GM12878 (cell line): ENCODE data around the gene SPTAN1. TPM values are rescaled to one million over a fixed set of nuclear protein-coding genes. Genes with fewer than 3 reads are reported as not detected.

Source experiments
- BCL11A ChIP-seq: IDR thresholded peaks from 2 replicates; pipeline ENCODE4 v1.6.1; 2011; ENCODE audit warnings: low read depth, low read length
- CHD1 ChIP-seq: IDR thresholded peaks from 2 replicates; pipeline ENCODE4 v1.6.1; 2012; ENCODE audit warnings: low read depth, low read length, improper control_type of control experiment
- GABPA ChIP-seq: IDR thresholded peaks from 2 replicates; pipeline ENCODE4 v1.6.1; 2014; ENCODE audit warnings: antibody characterized with exemption, low read depth, mild to moderate bottlenecking, inconsistent platforms
- NR2C1 ChIP-seq: fragments of 450-650 bp; IDR thresholded peaks from 2 replicates; pipeline ENCODE4 v1.6.1; 2017; ENCODE audit warnings: antibody characterized with exemption, mild to moderate bottlenecking, moderate library complexity
- POU2F2 ChIP-seq: IDR thresholded peaks from 3 replicates; pipeline ENCODE4 v1.6.1; 2011; ENCODE audit warnings: low read depth, mild to moderate bottlenecking, low read length, borderline replicate concordance
- ZBED1 ChIP-seq: IDR thresholded peaks from 2 replicates; pipeline ENCODE4 v1.6.1; 2016; ENCODE audit warnings: borderline replicate concordance
- polyA plus RNA-seq, 11 experiments: library from polyadenylated mRNA; depleted of rRNA in 4 of 11; unstranded in 6 of 11; stranded (reverse) in 5 of 11; fragments of >200 nt; fragmentation: Nextera tagmentation in 4 of 11; fragmentation: Illumina TruSeq in 1 of 11; extraction: Ambion mirVana in 4 of 11; extraction: Trizol in 1 of 11; gene quantifications; 1 replicate in 1 of 11; 2 replicates in 10 of 11; pipeline versions ENCODE4 v1.2.1 to v1.2.3, GENCODE V29; 2011 to 2016; ENCODE audit warnings: inconsistent platforms in 2 of 11, missing spikeins in 2 of 11, low read depth in 1 of 11
- total RNA-seq, 4 experiments: library from RNA; depleted of rRNA in 3 of 4; stranded (reverse); fragments of >200 nt in 3 of 4; fragmentation: Illumina TruSeq in 1 of 4; extraction: Trizol in 1 of 4; gene quantifications; 2 replicates each; pipeline versions ENCODE4 v1.2.1 to v1.2.3, GENCODE V29; 2013 to 2021
- TF ChIP-seq, protein P1 (sequence below): fragments of 450-650 bp; IDR thresholded peaks from 2 replicates; pipeline ENCODE4 v1.6.1; 2017; ENCODE audit warnings: mild to moderate bottlenecking, moderate library complexity
- TF ChIP-seq, protein P2 (sequence below): IDR thresholded peaks from 2 replicates; pipeline ENCODE4 v1.6.1; 2011; ENCODE audit warnings: low read depth, mild to moderate bottlenecking, low read length, moderate library complexity, borderline replicate concordance; ENCODE audit errors: extremely low read depth
- TF ChIP-seq, protein P3 (sequence below): fragments of 450-650 bp; IDR thresholded peaks from 2 replicates; pipeline ENCODE4 v1.6.1; 2018; ENCODE audit warnings: borderline replicate concordance, mild to moderate bottlenecking; ENCODE audit not compliant: partially characterized antibody

The SPTAN1 gene
- total and polyA plus RNA-seq, 10 of the 15 experiments (the other 5 are each of a cell fraction or from before 2014, with no cell fraction given): 18.7 to 156 (median 73.6) TPM

- TF ChIP-seq NR2C1: no peak
- TF ChIP-seq GABPA: no peak
- TF ChIP-seq POU2F2: no peak
- no peak for TF ChIP-seq CHD1
- TF ChIP-seq, protein P1, sequence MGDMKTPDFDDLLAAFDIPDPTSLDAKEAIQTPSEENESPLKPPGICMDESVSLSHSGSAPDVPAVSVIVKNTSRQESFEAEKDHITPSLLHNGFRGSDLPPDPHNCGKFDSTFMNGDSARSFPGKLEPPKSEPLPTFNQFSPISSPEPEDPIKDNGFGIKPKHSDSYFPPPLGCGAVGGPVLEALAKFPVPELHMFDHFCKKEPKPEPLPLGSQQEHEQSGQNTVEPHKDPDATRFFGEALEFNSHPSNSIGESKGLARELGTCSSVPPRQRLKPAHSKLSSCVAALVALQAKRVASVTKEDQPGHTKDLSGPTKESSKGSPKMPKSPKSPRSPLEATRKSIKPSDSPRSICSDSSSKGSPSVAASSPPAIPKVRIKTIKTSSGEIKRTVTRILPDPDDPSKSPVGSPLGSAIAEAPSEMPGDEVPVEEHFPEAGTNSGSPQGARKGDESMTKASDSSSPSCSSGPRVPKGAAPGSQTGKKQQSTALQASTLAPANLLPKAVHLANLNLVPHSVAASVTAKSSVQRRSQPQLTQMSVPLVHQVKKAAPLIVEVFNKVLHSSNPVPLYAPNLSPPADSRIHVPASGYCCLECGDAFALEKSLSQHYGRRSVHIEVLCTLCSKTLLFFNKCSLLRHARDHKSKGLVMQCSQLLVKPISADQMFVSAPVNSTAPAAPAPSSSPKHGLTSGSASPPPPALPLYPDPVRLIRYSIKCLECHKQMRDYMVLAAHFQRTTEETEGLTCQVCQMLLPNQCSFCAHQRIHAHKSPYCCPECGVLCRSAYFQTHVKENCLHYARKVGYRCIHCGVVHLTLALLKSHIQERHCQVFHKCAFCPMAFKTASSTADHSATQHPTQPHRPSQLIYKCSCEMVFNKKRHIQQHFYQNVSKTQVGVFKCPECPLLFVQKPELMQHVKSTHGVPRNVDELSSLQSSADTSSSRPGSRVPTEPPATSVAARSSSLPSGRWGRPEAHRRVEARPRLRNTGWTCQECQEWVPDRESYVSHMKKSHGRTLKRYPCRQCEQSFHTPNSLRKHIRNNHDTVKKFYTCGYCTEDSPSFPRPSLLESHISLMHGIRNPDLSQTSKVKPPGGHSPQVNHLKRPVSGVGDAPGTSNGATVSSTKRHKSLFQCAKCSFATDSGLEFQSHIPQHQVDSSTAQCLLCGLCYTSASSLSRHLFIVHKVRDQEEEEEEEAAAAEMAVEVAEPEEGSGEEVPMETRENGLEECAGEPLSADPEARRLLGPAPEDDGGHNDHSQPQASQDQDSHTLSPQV: no peak
- TF ChIP-seq, protein P2, sequence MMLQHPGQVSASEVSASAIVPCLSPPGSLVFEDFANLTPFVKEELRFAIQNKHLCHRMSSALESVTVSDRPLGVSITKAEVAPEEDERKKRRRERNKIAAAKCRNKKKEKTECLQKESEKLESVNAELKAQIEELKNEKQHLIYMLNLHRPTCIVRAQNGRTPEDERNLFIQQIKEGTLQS: no peak
- no peak for TF ChIP-seq BCL11A
- TF ChIP-seq ZBED1: no peak
- TF ChIP-seq, protein P3, sequence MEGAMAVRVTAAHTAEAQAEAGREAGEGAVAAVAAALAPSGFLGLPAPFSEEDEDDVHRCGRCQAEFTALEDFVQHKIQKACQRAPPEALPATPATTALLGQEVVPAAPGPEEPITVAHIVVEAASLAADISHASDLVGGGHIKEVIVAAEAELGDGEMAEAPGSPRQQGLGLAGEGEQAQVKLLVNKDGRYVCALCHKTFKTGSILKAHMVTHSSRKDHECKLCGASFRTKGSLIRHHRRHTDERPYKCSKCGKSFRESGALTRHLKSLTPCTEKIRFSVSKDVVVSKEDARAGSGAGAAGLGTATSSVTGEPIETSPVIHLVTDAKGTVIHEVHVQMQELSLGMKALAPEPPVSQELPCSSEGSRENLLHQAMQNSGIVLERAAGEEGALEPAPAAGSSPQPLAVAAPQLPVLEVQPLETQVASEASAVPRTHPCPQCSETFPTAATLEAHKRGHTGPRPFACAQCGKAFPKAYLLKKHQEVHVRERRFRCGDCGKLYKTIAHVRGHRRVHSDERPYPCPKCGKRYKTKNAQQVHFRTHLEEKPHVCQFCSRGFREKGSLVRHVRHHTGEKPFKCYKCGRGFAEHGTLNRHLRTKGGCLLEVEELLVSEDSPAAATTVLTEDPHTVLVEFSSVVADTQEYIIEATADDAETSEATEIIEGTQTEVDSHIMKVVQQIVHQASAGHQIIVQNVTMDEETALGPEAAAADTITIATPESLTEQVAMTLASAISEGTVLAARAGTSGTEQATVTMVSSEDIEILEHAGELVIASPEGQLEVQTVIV: no peak
- TF ChIP-seq, all 136 proteins: peak for 0
Measured at GRCh38 chr9:128626181-128626580, 73.8 kb downstream of the SPTAN1 start (continued).
